SK-N-MC (cell line): ENCODE data around the gene HAVCR1.

ENCODE experiments used
- EZH2 ChIP-seq: fragments of 200-600 bp; sonication (generic); IDR thresholded peaks from one replicate; pipeline ENCODE4 v1.6.1; 2017; ENCODE audit warnings: antibody characterized with exemption
- FOXP2 ChIP-seq: optimal IDR thresholded peaks from 2 replicates; pipeline ENCODE3; 2011; ENCODE audit warnings: mild to moderate bottlenecking, moderate library complexity; ENCODE audit not compliant: insufficient read depth; ENCODE audit errors: extremely low read length, control extremely low read depth
- POLR2AphosphoS5 ChIP-seq: IDR thresholded peaks from 2 replicates; pipeline ENCODE4 v1.6.1; 2012; ENCODE audit warnings: mild to moderate bottlenecking, low read depth, low read length, borderline replicate concordance

DNA sequence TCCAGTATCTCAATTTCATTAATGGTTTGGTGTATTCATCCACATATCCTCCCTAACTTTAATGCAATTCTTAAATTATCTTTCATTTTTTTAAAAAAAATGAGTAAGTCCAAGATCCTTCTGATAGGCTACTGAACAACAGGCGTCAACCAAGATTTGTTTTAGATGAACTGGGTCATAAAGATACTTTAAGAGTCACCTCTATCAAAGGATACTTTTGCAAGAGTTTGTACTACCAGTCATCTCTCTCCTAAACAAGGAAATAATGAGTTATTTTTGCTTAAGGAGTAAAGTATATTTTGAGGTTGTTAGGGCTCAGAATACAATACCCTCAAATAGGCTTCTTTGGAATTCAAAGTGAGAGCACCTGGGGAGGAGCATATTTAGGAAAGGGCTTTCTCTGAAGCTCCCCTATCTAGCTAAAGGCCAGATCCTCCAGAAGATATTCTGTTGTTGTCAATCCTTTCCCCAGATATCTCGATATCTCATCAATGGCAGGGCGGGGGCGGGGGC lies 25.8 kb downstream of the HAVCR1 start:
- TF ChIP-seq EZH2 (no peak), POLR2AphosphoS5 (no peak), FOXP2 (no peak)
